COLO829 (cell line): ENCODE data around the gene ATP8A2.
"Not testable (repeated sequence)": the region's sequence is repeated elsewhere in the genome, so short reads cannot be mapped to it uniquely, and the experiment has no call there.

Experiments used
- DNase-seq: peaks from one replicate; pipeline ENCODE4 v3.0.0; 2012; ENCODE audit warnings: low spot score

The ATP8A2 gene

DNA sequence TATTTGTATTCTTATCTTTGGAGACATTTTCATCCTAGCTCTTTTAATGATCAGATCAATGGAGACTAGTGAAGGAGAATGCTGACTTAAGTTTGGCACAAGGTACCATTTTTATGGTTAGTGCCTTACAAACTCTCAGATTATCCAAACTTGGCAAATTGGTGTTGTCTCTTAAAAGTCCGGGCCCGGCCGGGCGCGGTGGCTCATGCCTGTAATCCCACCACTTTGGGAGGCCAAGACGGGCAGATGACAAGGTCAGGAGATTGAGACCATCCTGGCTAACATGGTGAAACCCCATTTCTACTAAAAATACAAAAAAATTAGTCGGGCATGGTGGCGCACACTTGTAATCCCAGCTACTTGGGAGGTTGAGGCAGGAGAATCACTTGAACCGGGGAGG lies 177.2 kb downstream of the ATP8A2 start:
- DNase-seq, result not testable (repeated sequence)

DNA sequence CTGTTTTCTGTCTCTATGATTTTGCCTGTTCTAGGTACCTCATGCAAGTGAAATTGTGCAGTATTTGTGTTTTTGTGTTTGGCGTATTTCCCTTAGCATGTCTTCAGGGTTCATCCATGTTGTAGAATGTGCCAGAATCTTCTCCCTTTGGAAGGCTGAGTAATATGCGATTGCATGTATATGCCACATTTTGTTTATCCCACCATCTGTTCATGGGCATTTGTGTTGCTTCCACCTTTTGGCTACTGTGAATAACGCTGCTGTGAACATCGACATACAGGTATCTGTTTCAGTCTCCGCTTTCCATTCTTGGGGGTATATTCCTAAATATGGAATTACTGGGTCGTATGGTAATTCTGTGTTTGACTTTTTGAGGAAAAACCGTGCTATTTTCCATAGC lies 190.0 kb downstream of the ATP8A2 start:
- DNase-seq, result no peak

DNA sequence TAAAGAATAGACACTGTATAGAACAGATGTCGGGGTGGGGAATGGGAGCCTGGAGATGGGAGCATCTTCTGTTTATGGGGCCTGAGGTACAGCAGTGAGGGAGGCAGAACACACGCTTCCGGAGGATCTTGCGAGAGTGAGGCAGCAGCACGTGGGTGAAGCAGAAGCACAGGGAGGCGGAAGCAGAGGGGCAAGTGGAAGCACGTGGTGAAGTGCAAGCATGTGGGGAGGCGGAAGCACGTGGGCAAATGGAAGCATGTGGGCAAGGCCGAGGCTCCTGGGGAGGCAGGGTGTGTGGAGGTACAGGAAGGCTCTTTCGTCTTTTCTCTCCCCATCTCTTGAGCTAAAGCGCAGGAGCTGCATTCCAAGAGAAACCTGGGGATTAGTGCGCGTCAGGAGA lies 198.4 kb downstream of the ATP8A2 start:
- no peak for DNase-seq

DNA sequence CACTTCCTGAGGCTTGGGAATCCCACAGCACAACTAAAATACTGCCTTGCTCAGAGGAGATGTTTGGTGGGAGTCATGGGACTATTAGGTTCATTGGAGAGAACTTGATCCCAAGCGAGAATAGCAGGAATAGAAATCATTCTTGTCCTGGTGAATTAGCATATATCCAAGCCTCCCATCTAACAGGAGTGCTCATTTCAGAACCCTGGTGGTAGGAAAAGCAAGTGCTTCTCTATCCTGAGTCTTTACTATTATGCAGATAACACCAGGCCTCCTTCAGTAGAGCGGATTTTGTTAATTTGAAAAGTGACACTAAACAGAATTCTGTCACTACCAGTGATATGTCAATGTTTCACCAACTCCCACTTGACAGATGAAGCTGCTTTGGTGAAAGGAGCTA lies 199.5 kb downstream of the ATP8A2 start:
- no peak for DNase-seq

DNA sequence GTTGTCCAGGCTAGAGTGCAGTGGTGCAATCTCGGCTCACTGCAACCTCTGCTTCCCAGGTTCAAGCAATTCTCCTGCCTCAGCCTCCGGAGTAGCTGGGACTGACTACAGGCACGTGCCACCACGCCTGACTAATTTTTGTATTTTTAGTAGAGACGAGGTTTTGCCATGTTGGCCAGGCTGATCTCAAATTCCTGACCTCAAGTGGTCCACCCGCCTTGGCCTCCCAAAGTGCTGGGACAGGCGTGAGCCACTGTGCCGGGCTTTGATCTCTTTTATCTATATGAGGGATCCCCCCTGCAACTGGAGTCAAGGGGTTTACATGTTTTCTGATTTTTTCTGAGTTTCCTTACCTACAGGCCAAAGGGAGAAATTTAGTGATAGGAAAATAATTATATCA lies 200.4 kb downstream of the ATP8A2 start:
- not testable (repeated sequence) for DNase-seq

DNA sequence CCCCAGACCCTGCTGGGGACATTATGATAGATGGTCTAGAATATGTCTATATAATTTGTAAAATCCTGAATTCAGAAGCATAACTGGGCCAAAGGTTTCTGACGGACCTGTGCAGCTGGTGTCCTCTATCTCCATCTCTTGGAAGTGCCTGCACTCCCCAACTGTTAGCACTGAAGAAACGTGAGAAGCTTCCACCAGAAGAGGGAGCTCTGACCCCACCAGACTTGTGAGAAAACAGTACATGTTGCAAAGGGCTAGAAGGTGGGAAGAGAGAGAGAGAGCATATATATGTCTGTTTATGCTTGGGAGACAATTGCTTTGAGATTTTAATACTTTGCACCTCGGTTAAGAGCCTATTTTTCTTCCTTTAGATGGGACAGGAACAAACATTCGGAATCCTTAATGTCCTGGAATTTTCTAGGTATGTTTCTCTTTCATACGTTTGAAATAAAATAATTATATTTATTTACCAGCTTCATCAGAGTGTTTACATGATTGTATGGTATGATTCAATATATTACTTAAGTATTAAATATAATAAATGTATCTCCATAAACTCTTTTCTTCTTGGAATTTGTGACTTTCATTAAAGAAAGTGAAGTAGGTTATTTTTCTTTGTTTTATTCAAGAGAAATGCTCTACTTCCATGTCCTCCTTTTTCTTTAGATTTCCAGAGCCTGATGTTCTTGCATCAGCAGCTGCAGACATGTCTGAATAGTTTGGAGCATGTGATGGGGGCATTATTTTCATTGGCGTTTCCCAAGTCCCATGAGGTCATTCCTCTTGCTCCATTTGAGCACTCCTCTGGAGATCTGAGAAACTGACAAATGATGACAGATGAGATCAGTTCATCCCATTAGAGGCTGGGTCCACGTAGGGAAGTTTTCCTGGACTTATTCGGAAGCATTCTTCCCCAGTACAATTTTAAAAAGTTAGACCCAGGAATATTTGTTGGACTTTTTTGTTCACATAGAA lies 202.9 kb downstream of the ATP8A2 start:
- DNase-seq, result peak; percentile 57

DNA sequence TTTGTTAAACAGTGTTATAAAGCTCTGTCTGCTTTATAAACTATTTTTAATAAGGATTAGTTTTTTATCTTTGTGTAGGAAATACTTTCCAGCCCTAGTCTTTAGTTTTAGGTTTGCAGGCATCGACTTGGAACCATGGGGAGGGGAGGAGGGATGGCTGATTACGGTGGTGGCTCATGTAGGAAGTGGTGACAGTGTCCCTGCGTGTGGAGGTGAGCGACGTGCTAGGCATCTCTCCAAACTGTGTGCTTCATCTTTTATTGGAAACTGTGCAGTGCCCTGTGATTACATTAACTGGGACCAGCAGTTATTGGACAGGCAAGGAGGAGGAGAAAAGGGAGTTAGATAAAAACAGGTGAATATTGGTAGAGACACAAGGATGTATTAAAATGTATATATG lies 203.8 kb downstream of the ATP8A2 start:
- DNase-seq, result no peak

DNA sequence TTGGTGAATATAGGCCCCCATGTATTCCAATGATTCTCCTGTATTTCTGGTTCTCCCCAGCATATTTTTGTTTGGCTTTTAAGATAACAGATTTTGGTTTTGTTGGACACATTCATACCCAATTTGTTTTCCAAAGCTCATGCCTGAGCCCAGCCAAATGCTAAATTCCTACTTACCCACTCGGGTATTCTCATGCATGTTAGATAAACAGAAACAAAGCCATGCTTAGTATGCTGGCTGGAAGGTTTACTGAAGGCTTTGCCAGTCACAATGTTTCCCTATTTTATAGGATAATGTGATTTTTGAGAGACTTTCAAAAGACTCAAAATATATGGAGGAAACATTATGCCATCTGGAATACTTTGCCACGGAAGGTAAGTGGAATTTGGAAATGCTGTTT lies 206.8 kb downstream of the ATP8A2 start:
- no peak for DNase-seq

DNA sequence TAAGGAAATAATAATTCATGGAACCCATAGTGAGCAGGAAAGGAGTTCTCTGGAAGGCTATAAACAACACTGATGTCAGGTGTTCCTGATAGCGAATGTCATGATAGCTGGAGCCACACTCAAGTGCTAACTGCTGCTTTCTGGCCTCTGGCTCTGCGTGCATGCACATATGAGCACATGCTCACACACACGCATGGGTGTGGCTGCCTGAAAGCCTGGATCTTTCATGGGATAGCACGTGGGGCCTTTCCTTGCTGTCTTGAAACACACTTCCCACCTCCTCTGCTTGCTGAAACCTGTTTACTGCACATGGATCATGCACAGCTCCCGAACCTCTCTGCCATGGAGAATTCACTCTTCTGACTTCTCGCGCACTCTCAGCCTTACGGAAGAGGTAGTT lies 207.4 kb downstream of the ATP8A2 start:
- no peak for DNase-seq

DNA sequence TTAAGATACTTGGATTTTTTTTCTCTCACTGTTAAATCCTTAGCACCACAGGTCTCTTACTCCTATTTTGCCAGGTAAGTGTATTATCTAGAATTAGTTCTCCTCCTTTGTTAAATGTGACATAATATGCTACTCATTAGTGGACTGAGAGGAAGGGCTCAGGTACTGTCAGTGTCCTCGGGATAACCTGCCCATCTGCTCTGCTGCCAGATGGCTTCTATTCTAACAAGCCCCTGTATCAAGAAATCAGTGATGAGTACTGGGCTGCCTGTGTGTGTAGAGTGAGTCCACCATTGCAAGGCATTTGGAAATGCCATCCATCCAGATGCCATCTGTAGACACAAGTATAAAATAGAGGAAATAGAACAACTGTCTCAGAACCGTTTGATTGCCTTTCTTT lies 209.6 kb downstream of the ATP8A2 start:
- no peak for DNase-seq

DNA sequence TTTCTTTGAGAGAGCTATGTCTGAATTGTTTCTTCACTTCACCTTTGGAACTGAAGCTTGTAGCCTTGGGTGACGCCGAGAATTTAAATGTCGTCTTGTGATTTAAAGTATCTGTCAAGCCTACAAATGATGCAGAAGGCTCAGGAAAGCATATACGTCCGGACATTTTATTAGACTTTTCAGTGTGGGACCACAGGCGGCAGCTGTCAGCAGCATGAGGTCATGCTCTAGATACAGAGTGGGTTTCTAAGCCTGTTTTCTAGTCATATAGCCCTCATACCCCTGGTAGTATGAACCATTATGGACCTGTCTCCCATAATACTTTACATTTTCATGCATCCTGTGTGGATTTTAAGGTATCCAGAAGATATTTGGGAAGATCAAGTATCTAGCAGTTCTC lies 212.3 kb downstream of the ATP8A2 start:
- DNase-seq, result no peak

DNA sequence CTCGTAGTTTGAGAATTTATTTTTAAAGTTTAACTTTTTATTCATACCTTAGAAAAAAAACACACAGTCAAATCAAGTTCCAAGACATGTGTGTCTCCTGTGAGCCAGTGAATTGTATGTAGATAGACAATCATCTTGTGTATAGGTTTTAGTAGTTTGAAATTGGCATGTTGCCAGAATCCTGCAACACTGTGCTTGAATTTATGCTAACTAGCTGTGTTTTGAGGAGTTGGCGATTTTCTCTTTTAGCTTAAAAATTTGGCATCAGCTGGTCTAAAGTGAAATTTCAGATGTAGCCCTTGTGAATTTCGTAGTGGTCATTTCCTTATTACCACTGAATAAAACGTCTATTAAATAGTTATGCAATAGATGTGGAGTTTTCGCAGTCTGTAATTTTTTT lies 213.2 kb downstream of the ATP8A2 start:
- DNase-seq, result no peak

DNA sequence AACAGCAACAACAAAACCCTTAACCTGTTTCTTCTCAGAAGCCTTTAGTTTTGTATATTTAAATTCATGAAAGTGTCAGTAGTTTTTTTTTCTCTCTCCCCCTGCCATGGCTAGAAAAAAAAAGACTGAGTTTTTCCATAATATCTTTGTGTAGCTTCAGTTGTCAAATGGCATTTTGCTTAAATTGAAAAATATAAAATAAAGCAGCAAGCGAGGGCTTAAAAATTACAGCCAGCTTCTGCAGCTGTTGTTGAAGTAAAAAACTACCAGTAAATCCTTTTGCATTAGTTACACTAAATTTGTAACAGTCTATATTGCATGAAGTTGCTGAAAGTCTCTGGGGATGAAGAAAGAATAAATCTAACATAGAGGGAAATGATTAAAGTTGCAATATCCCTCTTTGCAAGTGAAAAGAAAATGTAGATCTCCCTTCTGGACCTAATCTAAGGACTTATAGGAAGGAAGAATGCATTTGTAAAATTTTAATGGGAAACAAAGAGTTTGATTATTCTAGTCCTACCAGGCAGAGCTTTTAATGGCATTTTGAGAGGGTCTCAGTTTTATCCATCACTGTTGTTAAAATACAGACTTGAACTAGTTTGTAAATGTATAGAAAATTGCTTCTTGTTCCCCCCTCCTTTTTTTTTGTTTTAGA lies 215.7 kb downstream of the ATP8A2 start:
- no peak for DNase-seq

DNA sequence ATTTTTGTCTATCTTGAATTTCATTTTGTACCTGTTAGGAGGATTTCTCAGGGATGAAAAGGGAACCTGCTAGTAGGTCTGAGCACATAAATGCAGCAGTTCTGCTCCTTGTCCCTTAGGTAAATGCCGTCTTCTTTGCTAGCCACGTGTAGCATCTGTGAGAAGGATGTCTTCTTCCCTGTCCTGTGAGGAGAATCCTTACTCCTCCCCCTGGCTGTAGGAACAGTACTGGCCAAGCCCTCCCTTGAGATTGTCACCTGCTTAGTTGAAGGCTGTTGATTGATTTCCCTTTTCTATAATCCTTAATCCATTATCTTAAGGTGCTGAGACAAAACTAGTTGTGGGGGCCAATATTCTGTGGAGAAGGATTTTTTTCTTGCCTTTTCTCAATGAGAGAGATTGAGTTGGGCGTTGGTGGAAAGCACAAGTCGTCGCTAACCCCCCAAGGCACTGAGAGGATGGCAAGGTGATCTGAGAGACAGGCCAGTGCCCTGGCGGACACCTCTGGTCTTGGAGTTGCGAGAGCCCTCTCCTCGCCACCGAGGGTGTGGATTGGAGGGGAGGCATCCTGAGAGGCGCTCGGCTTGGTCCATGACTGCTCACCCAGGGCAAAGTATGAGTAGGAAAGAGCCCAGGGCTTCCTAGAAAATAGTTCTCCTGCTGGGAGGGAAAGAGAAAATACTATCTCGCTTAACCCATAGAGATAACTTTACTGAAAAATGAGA lies 216.7 kb downstream of the ATP8A2 start:
- no peak for DNase-seq

DNA sequence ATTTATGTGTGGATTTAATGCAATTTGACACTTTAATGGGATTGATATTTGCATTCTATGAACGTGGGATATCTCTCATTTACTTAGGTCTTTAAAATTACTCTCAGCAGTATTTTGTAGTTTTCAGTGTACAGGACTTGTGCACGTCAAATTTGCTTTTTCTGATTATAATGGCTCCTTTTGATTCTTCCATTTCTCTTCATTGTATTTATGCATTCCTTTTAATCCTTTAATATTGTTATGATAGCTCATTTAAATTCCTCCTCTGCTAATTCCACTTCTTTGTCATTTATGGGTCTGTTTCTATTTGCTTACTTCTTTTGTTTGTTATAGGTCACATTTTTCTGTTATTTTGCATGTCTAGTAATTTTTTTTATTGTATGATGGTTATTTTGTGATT lies 226.6 kb downstream of the ATP8A2 start:
- no peak for DNase-seq

DNA sequence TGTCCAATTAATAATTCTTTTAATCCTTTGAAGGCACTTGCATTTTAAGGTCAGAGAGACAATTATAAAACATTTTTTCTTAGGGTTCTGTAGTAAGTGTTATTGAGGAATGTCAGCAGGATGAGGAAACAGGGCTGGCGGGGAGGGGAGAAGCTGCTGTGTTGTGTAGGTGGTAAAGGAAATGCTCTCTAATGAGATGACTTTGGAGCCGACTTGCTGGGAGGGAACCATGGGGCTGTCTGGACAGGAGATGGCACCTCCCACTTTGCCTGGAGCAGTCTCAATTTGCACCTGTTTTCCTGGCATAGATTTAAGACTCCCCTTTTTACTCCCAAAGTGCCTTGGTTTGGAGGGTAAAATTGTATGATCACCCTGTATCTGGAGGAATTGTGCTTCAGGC lies 230.4 kb downstream of the ATP8A2 start:
- no peak for DNase-seq

DNA sequence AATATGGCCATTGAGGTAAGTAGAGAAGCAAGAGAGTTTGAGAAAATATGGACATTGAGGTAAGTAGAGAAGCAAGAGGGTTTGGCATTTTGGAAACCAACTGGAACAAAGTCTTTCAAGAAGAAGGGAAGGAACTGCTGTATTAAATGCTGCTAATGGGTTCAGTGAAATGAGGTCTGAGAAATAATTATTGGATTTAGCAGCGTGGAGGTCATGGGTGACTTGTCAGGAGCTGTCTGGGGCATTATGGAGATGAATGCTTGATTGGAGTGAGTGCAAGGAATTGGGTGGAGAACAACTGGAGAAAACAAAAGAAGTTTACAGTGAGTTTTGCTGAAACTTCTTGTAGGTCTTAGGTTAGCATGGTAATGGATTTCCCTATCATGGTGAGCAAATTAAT lies 232.3 kb downstream of the ATP8A2 start:
- DNase-seq, result no peak

DNA sequence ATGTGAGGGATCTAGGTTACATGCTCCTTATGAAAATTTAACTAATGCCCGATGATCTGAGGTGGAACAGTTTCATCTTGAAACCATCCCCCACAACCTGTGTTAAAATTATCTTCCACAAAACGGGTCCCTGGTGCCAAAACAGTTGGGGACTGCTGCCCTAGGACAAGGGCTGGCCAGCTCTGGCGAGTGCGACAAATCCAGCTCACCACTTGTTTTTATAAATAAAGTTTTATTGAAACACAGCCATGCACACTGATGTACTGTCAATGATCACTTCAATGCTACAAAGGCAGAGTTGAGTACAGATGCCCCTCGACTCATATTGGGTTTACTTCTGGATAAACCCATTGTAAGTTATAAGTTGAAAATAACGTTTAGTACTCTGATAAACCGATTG lies 235.3 kb downstream of the ATP8A2 start:
- no peak for DNase-seq

DNA sequence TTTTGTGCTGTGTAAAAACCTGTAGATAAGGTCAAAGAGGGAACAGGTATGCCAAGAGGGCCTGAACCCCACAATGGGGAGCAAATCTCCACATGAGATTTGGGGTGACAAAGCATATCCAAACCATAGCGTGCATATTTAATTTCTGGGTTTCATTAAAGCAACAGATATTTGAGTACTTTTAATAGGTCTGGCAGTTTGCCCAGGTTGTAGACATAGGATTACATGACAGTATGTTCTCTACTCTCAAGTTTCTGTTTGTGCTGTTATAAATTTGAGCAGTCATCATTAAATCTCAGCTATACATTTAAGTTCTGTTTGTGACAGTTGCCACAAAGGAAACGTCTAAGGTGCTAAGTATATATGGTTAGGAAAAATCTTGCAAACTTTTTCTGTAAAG lies 236.4 kb downstream of the ATP8A2 start:
- DNase-seq, result no peak

DNA sequence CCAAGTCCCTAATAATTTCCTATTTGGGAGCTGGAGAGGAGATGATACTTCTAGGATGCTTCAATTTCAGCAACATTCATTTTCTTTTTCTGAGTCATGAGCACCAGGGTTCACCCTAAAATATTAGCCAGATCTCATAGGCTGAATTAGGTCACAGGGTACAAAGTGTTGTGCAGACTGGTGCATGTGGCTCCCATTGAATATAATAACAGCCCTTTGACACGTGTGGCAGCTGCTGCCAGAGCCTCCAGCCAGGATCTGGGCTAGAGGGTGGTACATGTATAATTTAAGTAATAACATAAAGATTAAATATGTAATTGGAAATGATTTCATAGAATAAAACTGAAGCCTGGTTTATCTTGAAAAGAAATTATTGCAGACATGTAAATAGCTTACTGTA lies 244.9 kb downstream of the ATP8A2 start:
- DNase-seq, result no peak

DNA sequence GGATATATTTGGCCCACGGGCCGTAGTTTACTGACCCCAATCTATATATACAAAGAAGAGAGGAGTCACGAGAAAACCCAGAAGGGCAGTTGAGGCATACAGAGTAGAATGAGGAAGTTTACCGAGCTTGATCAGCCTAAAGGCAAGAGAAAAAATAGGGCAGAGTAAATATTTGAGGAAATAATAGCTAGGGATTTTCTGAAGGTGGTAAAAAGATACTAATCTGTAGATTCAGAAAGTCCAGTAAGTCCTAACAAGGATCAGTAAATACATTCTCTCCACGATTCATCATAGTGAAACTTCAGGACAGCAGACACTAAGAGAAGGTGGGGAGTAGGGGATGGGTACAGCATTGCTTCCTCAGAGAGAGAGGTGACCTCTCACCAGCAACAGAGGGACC lies 248.1 kb downstream of the ATP8A2 start:
- DNase-seq, result no peak

DNA sequence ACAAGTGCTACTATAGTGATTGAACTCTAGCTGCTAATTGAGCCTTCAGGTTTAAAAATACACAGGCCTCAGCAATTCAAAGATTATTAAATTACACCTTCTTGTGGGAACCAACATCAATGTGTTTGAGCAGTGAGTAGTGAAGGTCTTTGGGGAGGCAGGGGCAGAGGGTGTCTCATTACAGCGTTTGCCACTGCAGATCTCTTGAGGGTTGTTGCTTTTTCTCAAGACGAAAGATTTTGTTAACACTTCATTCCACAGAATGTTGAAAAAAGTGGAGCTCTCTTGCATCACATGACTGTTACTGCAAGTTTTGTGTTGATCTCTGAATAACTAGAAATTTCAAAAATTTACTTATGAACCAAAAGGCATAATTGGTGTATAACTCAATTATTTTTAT lies 253.6 kb downstream of the ATP8A2 start:
- no peak for DNase-seq

DNA sequence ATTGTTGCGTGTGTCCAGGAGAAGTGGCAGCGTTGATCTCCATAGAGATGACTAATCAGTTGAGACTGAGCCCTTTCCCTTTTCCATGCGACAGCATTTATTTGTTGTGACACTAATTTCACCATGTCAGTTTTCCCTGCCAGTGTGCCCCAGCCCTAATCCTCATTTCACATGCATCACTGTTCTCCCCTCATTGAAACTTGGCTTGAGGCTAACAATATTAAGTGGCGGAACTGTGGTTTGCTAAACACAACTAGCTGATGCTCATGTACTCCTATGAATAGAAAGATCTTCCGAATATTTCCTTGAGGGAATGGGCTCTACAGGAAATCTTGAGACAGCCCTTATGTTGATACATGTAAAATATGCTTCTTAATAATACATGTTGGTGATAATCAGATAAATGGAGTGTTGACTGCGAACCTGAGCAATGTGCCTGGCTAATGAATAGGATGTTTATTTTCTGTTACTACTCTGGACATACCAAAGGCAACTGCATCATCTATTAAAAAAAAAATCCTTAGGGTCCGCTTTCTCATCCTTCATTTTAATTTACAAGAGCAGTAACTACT lies 258.6 kb downstream of the ATP8A2 start:
- DNase-seq, result no peak
